ENCODE data around the gene PROSER3.
"Not testable (repeated sequence)": the region's sequence is repeated elsewhere in the genome, so short reads cannot be mapped to it uniquely, and the experiment has no call there.

The PROSER3 gene

DNA sequence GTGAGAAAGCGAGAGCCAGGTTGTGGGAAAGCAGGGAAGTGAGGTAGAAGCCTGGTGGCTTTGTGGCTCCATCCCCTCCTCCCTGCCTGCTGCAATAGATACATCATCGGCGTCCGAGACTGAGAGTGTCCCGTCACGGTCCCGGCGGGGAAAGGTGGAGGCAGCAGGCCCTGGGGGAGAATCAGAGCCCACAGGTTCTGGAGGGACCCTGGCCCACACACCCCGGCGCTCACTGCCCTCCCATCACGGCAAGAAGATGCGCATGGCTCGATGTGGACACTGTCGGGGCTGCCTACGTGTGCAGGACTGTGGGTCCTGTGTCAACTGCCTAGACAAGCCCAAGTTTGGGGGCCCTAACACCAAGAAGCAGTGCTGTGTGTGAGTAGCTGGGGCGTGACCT is 35.1 kb upstream of the PROSER3 start:
- DNase-seq, result no peak

DNA sequence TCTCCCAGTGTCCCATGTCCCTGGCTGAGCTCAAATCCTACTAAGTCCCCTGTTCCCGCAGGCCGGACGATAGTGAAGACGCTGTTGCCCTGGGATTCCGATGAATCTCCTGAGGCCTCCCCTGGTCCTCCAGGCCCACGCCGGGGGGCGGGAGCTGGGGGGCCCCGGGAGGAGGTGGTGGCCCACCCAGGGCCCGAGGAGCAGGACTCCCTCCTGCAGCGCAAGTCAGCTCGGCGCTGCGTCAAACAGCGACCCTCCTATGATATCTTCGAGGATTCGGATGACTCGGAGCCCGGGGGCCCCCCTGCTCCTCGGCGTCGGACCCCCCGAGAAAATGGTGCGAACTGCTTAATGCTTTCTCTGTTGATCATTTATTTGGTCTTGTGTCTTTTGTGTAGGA is 34.3 kb upstream of the PROSER3 start:
- no peak for DNase-seq

DNA sequence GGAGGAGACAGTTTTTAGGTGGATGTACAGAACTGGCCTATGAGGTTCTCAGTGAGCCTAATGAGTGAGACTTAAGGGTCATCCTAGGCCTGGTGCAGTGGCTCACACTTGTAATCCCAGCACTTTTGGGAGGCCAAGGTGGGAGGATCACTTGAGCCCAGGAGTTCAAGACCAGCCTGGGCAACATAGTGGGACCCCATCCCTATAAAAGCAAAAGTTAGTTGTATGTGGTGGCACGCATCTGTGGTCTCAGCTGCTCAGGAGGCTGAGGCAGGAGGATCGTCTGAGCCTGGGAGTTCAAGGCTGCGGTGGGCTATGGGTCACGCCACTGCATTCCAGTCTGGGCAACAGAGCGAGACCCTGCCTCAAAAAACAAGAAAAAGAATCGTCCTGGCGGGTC is 33.8 kb upstream of the PROSER3 start:
- not testable (repeated sequence) for DNase-seq

DNA sequence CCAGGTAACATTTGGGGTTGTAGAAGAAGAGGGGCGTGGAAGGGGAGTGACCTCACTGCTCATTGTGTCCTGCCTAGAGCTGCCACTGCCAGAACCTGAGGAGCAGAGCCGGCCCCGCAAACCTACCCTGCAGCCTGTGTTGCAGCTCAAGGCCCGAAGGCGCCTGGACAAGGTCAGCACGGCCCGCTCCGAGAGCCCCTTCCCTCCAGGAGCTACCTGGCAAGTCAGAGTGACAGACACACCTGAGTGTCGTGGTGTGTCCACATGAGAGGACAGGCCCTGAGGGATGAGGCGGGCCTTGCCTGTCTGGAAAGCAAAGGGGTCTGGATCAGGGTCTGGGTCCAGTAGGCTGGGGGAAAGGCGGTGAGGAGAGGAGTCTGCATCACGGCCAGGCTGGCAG is 33.4 kb upstream of the PROSER3 start:
- DNase-seq, result no peak

DNA sequence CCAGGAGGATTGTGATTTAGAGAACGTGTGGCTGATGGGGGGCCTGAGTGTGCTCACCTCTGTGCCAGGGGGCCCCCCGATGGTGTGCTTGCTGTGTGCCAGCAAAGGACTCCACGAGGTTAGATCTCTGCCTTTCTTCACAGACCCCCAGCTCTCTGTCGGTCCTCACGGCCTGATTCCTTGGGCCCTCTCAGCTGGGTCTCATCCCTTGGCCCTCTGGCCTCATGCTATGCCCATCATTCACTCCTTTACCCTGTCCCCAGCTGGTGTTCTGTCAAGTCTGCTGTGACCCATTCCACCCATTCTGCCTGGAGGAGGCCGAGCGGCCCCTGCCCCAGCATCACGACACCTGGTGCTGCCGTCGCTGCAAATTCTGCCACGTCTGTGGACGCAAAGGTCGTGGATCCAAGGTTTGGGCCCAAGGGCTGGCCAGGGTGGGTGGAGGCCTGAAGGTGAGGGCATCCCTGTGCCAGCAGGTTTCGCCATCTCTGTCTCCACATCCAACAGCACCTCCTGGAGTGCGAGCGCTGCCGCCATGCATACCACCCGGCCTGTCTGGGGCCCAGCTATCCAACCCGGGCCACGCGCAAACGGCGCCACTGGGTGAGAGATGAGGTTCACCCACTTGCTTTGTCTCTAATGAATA is 32.6 kb upstream of the PROSER3 start:
- no peak for DNase-seq

DNA sequence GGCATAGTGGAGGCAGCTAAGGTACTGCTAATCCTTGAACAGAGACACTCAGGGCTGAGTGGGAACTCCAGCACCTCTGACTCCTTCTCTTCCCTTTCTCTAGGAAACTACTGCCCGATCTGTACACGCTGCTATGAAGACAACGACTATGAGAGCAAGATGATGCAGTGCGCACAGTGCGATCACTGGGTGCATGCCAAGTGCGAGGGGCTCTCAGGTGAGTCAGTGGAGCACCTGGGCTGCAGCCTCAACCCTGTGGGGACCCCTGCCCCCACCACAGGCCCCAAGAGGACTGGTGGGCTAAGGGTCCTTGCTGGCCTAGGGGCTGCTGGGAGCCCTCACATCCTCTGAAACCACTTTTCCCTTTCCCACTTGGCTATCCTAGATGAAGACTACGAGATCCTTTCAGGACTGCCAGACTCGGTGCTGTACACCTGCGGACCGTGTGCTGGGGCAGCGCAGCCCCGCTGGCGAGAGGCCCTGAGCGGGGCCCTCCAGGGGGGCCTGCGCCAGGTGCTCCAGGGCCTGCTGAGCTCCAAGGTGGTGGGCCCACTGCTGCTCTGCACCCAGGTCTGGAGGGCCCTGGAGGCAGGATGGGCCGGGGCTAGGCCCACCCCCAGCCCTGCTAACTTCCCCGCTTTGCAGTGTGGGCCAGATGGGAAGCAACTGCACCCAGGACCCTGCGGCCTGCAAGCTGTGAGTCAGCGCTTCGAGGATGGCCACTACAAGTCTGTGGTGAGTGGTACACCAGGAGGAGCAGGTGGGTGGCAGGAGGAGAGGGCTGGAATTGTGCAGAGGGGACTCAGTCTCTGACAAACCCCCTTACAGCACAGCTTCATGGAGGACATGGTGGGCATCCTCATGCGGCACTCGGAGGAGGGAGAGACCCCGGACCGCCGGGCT is 30.7 kb upstream of the PROSER3 start:
- no peak for DNase-seq

DNA sequence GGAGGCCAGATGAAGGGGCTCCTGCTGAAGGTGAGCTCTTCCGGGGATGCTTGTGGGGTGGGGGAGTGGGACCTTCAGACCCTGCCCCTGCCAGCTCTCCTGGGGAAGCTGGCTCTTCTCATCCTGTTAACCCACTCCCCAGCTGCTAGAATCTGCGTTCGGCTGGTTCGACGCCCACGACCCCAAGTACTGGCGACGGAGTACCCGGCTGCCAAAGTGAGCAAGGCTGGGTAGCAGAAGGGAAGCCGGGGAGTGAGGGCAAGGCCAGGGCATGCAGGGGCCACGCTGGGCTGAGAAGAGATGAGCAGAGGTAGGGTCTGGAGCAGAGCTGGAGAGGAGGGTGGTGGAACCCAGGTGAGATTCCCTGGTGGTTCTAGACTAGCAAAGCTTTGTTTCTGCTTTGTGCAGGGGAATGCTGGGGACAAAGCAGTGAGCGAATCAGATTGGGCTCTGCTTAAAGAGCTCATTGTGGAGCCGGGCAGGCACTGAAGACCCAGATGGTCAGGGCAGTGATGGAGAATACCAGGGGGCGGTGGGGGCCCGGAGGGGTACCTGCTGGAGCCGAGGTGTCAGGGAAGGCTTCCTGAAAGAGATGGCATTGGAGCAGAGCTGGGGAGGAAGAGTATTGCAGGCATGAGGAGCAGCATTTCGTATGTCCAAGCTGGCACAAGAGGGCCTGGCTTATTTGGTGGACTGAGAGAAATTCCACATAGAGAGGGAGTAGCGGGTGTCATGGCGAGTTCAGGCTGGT is 29.8 kb upstream of the PROSER3 start:
- no peak for DNase-seq

DNA sequence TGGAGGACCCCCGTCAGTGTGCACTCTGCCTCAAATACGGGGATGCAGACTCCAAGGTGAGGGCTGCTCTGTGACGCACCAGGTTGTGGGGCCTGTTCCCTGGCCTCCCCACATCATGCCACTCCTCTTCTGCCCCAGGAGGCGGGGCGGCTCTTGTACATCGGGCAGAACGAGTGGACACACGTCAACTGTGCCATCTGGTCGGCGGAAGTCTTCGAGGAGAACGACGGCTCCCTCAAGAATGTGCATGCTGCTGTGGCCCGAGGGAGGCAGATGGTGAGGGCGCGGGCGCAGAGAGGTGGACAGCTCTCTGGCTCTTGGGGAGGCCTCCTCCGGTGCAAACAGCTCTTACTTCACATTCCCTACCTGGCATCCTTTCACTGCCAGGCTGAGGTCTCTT is 29.0 kb upstream of the PROSER3 start:
- DNase-seq, result no peak

DNA sequence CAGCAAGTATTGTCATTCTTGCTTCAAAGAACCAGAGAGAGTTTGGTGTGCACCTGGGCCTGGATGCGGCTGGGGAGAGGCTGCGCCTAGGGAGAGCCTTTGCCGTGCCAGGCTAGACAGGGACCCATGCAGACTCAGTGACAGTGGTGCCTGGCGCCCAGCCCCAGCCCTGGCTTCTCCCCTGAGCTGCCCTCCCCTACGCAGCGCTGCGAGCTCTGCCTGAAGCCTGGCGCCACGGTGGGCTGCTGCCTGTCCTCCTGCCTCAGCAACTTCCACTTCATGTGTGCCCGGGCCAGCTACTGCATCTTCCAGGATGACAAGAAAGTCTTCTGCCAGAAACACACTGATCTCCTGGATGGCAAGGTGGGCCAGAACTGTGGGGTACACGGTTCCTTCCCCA is 28.2 kb upstream of the PROSER3 start:
- DNase-seq, result no peak

DNA sequence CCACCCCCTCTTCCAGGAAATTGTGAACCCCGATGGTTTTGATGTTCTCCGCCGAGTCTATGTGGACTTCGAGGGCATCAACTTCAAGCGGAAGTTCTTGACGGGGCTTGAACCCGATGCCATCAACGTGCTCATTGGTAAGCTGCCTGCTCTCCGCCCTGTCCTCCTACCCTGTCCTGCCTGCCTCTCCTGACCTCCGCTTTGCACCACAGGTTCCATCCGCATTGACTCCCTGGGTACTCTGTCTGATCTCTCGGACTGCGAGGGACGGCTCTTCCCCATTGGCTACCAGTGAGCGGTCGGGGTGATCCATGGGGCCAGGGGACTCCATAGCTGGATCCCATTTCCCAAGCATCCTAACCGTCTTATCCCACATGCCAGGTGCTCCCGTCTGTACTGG is 27.6 kb upstream of the PROSER3 start:
- no peak for DNase-seq

DNA sequence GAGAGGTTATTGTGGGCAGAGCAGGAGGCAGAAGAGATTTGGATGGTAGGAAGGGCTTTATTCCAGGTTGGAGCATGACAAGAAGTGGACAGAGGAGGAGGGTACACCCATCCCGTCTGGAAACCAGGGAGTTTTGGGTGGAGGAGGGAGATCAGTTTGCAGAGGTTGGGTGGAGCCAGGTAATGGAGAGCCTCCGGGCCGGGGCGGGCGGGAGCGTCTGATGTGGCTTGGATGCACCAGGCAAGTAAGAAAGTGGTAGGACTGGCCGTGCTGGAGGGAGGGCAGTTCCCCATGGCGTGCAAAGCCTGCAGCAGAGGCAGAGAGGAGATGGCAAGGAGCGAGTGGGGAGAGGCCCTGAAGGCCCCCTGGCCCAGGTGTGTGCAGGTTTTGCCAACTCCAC is 26.6 kb upstream of the PROSER3 start:
- no peak for DNase-seq

DNA sequence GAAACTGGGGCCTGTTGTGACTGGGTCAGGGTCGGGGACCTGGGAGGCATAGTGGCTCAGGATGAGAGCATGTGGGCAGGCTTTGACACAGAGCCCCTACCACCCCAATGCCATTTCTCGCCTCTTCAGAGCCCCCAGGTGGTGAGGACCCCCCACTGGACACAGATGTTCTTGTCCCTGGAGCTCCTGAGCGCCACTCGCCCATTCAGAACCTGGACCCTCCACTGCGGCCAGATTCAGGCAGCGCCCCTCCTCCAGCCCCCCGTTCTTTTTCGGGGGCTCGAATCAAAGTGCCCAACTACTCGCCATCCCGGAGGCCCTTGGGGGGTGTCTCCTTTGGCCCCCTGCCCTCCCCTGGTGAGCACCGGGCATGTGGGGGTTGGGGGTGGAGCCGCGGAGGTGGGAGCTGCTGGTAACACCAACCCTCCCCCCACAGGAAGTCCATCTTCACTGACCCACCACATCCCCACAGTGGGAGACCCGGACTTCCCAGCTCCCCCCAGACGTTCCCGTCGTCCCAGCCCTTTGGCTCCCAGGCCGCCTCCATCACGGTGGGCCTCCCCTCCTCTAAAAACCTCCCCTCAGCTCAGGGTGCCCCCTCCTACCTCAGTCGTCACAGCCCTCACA is 26.1 kb upstream of the PROSER3 start:
- DNase-seq, result no peak

DNA sequence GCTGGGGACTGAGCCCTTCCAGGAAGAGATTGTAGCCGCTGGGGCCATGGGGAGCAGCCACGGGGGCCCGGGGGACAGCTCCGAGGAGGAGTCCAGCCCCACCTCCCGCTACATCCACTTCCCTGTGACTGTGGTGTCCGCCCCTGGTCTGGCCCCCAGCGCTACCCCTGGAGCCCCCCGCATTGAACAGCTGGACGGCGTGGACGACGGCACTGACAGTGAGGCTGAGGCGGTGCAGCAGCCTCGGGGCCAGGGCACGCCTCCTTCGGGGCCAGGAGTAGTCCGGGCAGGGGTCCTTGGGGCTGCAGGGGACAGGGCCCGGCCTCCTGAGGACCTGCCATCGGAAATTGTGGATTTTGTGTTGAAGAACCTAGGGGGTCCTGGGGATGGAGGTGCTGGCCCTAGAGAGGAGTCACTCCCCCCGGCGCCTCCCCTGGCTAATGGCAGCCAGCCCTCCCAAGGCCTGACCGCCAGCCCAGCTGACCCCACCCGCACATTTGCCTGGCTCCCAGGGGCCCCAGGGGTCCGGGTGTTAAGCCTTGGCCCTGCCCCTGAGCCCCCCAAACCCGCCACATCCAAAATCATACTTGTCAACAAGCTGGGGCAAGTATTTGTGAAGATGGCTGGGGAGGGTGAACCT is 25.3 kb upstream of the PROSER3 start:
- no peak for DNase-seq

DNA sequence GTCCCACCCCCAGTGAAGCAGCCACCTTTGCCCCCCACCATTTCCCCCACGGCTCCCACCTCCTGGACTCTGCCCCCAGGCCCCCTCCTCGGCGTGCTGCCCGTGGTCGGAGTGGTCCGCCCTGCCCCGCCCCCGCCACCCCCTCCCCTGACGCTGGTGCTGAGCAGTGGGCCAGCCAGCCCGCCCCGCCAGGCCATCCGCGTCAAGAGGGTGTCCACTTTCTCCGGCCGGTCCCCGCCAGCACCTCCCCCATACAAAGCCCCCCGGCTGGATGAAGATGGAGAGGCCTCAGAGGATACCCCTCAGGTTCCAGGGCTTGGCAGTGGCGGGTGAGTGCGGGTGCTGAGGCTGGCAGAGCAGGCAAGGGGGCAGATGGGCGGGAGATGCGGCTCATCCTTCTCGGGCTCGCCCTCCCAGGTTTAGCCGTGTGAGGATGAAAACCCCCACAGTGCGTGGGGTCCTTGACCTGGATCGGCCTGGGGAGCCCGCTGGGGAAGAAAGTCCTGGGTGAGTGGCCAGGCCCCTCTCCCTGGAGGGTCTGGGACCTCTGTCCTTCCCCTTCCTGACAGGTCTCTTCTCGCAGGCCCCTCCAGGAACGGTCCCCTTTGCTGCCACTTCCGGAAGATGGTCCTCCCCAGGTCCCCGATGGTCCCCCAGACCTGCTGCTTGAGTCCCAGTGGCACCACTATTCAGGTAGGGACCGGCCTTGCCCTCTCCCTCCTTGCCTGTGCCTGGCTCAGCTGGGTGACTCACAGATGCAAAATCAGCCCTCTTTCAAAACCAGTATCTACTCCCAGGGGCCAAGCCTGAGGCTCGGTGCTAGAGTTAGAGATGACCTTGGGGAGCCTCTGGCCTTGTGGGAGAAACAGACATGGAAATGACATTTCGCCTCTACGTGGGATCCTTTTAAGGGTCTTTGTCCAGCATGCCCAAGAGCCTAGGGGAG is 24.5 kb upstream of the PROSER3 start:
- DNase-seq, result no peak

DNA sequence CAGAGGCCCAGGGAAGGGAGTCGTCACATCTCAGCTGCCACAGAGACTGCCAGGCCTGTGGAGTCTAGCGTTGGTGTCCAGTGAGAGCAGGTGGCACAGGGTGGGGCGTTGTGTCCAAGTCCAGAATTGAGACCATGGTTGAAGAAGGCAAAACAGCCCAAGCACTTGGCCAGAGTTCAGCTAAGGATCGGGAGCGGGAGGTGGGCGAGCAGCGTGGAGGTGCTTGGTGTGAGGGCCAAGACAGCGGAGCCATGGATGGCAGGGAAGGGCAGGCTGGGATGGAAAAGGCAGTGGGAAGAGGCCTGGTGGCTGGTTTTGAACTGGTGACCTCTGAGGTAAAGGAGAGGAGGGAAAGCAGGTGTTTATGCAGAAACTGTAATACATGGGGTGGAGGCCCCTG is 23.7 kb upstream of the PROSER3 start:
- no peak for DNase-seq

DNA sequence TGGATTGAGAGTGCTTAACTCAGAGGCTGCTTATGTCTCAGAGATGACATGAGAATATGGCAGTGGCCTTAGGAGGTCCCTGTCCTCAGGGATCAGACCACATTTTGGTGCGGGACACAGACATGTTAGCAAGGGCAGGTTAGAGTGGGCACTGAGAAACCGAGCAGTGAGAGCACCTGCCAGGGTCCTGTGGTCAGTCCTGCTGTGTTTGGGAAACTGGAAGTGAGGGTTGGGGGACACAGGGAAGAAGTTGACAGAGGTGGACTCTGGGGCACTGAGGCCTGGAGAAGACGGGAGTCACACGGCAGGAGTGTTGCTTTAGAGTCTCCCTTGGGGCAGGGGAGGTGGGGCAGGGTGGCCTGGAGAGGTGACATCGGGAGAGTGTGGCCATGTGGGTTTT is 23.1 kb upstream of the PROSER3 start:
- no peak for DNase-seq

DNA sequence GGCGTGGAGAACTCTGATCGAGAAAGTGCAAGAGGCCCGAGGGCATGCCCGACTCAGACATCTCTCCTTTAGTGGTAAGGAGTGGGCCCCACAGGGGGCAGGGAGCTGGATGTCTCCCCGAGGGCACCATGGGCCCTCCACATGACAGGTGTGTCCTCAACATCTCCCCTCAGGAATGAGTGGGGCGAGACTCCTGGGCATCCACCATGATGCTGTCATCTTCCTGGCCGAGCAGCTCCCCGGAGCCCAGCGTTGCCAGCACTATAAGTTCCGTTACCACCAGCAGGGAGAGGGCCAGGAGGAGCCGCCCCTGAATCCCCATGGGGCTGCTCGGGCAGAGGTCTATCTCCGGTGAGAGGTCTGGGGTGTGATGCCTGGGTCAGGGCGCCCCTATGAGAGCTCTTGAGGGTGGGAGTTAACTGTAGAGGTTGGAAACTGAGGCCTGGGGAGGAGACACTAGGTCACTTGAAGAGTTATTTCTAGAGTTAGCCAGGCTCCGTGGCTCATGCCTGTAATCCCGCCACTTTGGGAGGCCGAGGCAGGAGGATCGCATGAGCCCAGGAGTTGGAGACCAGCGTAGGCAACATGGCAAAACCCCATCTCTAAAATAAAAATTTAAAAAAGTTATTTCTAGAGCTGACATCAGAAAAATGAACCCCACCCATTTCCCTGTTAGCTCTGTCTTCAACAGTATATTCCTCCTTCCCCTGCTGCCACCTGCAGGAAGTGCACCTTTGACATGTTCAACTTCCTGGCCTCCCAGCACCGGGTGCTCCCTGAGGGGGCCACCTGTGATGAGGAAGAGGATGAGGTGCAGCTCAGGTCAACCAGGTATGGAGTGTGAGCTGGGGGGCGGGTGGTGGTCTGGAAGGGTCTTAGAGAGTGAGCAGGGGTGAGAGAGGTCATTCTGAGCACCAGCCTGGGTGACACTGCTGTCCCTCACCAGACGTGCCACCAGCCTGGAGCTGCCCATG is 20.8 kb upstream of the PROSER3 start:
- DNase-seq, result no peak

DNA sequence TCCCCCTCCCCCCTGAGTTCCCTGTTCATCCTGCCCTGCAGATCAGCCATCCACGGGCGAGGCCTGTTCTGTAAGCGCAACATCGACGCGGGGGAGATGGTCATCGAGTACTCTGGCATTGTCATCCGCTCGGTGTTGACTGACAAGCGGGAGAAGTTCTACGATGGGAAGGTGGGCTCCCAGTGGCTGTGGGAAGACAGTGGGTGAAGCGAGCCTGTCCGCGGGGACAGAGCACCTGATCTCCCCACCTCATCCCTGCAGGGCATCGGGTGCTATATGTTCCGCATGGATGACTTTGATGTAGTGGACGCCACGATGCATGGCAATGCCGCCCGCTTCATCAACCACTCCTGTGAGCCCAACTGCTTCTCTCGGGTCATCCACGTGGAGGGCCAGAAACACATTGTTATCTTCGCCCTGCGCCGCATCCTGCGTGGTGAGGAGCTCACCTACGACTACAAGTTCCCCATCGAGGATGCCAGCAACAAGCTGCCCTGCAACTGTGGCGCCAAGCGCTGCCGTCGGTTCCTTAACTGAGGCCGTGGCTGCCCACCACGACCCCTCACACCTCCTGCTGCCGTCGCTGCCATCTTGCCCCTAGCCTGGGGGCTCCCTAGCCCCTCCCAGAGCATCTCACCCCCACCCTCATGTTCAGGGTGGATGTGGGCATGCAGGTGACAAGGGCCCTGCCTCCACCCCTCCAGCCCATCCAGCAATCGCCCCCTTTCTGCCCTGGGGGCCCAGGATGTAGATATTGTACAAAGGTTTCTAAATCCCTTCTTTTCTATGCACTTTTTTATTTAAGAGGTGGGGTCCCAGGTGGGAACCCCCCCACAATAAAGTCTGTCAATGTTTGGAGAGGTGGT is 19.7 kb upstream of the PROSER3 start:
- no peak for DNase-seq

DNA sequence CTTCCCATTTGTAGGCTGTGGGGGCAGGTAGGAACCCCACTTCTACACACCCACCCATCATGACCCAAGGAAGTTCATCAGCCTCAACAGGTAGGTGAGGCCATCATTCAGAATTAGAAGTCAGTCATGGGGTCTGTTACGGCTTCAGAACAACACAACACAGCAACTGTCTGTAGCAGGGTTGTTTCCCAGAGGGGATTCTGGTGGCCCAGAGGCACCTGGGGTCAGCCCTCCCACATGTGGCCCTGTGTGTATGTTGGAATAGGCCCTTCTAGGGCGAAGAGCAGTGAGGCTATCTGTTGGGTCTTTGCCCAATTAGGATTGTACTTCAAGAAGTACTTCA is 19.1 kb upstream of the PROSER3 start:
- no peak for DNase-seq
